Measurements from ENCODE around the gene PRR33.

- peak; percentile 95 for TF ChIP-seq CTCF (IDR thresholded peaks at IDR 0.05; ENCODE audit: borderline replicate concordance, extremely low read depth, low read length, poor library complexity, severe bottlenecking)
- no peak for TF ChIP-seq EZH2 (IDR thresholded peaks at IDR 0.05; ENCODE audit: borderline replicate concordance, low read depth, low read length, severe bottlenecking)
Observed at GRCh38 chr11:1882265-1883238, 9.1 kb downstream of the PRR33 start.

All from DND-41 (cell line).